GM19025 (cell line): ENCODE results near the gene MAPKAP1.
"Not testable (repeated sequence)": the region's sequence is repeated elsewhere in the genome, so short reads cannot be mapped to it uniquely, and the experiment has no call there.

Source experiments
- ATAC-seq: cut with Tn5 transposase; IDR thresholded peaks from one replicate; pipeline ENCODE4 v1.9.1; 2021; ENCODE audit warnings: mild to moderate bottlenecking, low read depth, moderate library complexity; ENCODE audit not compliant: unreplicated experiment

Gene MAPKAP1

DNA sequence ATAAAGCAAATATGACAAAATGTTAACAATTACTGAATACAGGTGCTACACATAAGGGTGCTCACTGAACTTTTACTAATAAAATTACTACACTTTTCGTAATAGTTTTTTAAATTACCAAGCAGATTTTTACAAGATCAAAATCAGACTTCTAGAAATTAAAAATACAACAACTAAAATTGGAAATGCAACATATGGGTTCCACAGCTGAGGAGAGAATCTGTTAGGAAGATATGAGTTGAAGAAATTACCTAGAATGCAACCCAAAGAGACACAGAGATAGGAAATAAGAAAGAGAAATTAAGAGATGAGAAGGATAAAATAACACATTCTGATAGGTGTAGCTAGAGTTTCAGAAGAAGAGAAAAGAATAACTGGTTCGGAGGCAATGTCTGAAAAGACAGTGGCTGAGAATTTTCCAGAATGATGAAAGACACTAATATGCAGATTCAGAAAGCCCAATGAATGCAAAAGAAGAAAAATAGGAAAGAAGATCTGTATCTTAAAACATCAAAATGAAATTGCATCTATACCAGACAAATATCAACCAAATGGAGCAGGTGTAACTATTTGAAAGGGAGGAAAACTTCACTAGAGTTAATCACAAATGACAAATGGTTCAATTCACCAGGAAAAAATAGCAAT is 95.8 kb downstream of the MAPKAP1 start:
- no peak for ATAC-seq

DNA sequence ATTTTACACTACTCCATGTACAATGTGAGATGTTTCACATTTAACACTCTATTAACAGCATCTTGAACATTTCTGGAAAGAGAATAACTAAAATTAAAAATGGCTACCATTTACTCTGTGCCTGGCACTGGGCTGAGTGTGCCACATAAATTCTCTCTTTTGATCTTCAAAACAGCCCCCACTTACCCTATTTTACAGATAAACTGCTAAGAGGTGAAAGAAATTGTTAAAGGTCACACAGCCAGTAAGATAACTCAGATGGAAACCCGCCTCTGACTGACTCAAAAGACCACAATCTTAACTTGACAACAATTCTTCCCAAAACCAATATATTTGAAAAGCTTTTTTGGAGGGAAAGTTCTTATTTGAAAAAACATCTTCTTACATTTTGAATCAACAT is 97.3 kb downstream of the MAPKAP1 start:
- ATAC-seq = no peak

DNA sequence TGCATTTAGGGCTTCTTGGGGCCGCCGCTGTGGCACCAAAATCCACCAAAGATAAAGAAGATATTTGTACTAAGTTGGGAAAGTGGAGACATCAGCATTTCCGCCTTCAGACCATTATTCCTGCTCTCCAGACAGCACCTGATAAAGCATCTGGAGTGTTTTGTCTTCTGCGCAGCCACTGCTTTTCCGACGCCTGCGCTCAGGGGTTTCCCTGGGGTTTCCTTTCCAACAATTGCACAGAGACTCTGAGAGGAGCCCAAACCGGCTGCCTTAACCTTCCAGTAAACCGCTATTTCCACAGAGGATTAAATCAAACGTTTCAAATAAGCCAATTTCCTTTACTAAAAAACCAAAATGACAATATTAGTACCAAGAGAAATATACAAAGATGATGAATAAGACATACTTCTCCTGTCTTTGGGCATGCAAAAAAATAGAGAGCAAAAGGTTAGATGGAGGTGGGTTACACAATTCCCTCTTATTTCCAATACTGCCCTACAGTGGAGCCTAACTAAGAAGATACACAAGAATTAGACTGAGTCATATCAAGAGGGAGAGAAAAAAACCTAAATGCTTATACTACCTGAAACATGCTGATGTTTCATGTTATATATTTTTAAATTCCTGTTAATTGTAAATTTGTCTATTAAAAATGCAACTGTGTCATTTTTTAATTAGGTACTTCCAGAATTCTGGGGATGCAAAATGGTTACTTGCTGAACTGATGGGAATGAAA is 98.4 kb downstream of the MAPKAP1 start:
- no peak for ATAC-seq

DNA sequence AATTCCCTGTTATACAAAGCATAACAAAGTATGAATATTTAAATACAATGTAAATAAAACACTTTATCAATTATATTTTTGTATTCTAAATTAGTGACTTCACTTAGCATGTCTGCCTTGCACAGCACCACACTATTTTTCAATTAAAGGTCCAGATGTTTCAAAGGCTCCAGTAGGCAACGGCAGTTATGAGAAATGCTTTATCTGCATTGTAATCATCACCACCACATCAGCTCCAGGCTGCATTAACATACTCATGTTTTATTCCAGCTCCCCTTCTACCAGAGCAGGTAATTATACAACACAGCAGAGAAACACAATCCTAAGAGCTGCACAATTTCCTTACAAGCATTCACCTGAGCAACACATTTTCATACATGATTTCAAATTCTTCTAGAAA is 102.8 kb downstream of the MAPKAP1 start:
- ATAC-seq = no peak

DNA sequence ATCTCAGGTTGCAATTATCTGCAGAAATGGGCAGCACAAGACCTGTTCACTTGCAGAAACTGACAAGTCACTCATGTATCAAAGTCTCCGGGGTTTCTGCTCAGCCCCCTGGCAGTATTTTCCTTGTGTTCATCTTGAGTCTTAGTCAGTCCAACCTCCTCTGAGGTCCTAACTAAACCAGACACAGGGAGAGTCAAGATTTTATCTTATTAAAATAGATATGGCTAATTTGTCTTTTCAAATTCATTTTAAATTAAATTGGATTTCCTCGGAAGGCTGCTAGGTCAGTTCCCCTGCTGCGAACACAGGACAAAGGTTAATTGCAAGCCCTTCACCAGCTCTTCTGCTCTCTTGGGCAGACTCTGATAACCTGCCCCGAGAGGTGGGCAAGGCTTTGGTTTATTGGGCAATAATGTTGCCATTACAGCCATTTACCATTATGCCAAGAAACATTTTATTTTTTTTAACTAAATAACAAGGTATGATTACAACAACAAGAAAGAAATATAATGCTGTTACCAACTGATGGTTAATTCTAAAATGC is 103.5 kb downstream of the MAPKAP1 start:
- ATAC-seq = no peak

DNA sequence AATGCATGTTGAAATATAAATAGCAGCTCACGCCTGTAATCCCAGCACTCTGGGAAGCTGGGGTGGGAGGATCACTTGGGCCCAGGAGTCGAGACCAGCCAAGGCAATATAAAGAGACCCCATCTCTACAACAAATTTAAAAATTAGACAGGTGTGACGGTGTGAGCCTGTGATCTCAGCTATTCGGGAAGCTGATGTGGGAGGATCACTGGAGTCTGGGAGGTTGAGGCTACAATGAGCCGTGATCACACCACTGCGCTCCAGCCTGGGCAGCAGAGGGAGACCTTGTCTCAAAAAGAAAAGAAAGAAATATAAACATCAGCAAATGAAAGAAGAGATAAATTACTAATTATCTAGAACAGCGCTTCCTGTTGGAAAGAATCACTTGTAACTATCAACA is 105.0 kb downstream of the MAPKAP1 start:
- ATAC-seq = no peak

DNA sequence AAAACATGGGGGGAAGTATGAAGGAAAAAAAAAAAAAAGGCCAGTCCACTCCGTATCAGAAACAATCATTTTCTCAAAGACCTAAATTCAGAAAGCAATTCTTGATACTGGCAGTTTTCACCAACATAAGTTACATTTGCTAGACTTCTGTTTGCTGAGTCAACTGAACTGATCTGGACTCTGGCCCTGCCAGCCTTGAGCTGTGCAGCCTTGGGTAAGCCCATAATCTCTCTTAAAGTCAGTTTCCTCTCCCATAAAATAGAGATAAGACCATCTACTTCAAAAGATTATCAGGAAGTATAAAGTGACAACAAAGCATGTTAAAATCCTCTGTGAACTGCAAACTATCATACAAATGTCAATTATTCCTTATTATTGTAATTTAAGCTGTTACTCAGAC is 106.8 kb downstream of the MAPKAP1 start:
- no peak for ATAC-seq

DNA sequence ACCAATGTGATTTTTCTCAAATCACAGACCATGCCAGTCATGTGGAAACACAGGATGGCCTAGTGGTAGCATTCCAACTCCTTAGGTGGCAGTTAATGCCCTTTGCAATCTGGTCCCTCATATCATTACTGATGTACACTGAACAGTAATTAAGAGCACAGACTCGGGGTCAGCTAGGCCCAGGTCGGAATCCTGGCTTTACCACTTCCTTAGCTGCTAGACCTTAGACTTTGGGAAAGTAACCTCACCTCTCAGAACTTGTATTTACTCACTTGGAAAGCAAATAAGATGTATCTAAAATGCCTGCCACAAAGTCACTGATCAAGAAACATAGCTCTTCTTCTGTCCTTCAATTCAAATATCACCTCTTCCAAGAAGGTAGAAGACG is 112.8 kb downstream of the MAPKAP1 start:
- no peak for ATAC-seq

DNA sequence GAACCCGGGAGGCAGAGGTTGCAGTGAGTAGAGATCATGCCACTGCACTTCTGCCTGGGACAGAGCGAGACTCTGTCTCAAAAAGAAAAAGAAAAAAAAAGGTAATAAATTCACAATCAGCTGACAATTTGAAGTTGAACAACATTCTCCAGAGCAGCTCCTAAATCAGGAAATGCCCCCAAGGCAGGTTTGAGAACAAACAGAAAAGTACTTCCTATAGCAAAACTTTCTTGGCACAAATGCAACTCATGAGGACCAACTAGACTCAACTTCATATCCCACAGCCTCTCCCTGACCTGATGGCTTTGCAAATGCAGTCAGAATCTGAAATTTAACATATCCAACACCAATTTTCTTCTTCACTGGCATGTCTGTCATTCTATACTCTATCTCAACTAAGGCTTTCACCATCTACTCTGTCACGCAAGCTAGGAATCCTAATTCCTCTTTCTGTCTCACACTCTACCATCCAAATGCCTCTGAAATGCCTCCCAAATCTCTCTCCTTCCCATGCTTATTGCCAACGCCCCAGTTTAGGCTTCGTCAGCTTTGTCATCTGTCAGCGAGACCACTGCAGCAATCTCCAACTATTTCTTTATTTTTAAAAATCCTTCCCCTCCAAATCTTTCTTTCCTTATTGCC is 113.3 kb downstream of the MAPKAP1 start:
- ATAC-seq = no peak

DNA sequence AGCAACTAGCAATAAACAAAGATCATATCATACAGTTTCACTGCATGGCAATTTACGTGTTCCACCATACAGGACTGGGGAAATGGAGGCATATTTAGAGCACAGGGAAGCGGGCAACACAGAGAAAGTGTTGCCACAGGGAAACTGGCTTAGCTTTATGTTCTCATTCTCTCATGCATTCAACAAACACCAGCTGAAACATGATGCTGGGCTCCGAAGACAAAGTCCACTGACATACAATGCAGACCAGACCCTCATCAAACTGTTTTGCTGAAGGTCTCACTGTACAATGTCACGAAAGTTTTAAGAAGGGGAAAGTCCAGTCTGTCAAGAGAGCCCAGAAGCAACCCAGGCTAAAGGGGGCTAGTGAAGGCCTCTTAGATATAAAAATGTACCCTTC is 115.1 kb downstream of the MAPKAP1 start:
- no peak for ATAC-seq

DNA sequence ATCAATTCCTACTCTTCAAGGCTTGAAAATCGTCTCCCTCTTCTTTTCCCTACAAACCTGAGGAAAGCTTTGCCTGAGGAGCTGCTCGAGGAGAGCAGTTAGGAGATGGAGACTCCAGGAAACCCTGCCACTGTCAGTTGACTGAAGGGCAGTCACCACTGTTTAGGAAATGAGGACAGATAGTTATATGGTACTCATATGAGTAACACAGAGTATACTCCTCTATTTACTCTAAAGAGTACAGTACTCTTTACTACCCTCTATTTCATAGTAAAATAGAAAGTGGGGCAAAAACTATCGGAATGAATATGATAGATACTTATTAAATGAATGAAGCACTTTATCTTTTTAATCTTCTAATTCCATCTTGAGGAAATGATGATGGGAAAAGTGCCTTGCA is 115.8 kb downstream of the MAPKAP1 start:
- ATAC-seq = no peak

DNA sequence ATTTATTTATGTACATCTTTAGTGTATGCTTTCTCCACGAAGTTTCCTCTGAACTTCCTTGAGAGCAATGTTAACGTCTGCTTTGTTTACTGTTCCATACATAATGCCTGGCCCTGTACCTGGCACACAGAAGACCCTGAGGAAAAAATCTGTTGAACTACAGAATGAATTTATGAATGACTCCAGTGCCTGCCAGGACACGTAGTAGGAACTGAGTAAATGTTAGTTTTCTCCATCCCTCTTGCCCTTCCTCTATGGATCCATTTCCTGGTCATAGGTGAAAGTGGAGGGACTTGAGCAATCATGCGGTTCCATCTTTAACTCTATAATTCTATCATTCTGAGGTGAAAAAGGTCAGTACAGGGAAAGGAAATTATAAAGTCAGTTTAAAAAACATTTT is 117.7 kb downstream of the MAPKAP1 start:
- no peak for ATAC-seq

DNA sequence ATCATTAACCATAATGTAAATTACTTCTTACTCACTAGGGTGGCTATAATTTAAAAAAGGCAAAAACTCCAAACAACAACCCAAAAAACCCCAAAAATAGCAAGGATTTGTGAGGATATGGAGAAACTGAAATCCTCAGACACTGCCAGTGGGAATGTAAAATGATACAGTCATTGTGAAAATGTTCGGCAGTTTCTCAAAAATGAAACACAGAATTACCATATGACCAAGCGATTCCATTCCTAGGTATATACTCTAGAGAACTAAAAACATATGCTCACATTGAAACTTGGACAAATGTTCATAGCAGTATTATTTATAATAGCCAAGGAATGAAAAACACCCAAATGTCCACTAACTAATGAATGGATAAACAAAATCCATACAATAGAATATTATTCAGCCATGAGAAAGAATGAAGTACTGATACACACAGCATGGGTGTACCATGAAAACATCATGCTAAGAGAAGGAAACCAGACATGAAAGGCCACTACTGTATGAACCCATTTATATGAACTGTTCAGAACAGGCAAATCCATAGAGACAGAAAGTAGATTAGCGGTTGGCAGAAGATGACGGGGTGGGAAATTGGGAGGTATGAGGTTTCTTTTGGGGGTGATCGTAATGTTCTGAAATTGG is 119.1 kb downstream of the MAPKAP1 start:
- ATAC-seq = no peak

DNA sequence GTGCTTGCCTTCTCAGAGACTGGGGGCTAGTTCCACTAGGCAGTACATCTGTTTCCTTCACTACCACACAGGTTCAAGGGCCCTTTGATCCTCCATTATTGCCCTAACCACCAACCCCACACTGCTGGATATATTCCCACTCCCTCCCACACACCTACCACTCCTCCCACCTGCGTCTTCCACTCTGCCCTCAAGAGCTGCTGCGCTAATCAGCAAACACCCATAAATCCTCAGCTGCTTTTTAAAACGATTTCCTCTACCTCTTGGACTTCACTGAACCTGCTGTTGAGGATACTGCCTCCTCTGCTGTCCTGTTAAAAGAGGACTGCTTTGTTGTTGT is 120.9 kb downstream of the MAPKAP1 start:
- no peak for ATAC-seq

DNA sequence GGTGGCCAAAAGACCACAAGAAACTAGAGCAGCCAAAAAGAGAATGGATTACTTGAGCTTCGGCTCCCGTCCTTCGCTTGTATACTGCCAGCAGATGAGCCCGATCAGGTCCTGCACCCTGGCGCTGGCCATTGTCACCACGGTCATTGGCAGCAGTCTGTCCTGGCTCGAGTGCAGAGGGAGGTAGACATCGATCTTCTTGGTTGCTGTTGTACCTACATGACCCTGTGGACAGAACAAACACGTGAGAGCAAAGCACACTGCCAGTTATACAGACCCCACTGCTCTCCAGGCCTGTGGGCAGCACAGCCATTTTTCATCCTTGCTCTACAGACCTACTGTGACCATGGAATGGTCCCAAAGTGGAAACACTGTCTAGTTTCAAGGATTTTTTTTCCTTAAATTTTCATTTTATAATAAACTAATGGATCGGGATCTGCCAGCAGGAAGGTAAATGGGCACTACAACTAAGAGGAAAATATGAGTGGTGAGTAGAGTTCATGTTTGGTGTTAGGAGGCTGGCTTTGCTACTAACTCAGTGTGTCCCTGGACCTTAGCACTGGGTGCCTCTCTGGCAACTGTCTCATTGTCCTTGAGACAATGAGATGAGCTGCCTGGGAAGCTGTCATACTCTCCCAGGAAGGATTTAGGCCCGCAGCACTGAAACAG is 121.4 kb downstream of the MAPKAP1 start:
- no peak for ATAC-seq

DNA sequence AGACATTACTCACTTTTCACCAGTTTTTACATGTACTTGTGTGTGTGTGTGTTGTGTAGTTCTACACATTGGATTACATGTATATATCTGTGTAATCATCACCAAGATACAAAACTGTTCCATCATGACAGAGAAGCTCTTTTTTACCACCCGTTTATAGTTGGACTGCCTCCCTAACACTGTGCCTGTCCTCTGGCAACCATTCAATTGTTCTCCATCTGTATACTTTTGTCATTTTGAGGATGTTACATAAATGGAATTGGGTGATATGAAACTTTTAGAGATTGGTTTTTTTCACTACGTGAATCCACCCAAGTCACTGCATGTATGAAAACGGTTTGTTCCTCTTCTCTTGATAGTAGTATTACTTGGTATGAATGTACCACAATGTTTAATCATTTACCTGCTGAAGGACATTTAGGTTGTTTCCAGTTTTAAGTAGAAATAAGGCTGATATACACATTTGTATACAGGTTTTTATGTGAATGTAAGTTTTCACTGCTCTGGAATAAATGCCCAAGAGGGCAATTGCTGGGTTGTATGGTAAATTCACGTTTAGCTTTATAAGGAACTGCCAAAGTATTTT is 126.2 kb downstream of the MAPKAP1 start:
- peak; percentile 72 for ATAC-seq

DNA sequence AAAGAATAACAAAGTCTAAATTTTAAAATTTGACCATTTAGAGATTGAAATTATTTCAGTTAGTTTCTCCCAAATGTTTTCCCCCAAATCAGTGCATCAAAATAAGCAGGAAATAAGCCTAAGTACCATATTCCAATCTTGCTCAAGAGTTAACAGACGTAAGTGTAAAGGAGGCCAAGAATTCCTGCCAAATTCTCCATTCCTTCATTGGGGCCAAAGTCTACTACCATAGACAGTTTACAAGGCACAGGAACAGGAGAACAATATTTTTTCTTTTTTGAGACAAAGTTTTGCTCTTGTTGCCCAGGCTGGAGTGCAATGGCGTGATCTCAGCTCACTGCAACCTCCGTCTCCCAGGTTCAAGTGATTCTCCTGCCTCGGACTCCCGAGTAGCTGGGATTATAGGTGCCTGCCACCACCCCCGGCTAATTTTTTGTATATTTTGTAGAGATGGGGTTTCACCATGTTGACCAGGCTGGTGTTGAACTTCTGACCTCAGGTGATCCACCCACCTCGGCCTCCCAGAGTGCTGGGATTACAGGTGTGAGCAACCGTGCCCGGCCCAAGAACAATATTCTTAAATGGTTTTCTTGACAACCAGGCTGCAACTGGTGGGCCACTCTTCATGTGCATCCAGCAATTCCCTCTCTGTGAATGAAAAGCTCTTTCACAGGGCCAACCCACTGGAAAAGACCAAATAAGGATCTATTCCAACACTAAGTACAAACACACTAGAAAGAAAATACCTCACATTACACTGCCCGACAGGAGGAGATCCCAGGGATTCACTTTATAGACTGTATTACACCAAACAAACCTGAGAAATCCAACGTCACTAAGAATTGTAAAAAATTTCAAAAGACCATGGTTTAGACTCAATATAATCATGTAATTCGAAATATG is 127.7 kb downstream of the MAPKAP1 start:
- no peak for ATAC-seq

DNA sequence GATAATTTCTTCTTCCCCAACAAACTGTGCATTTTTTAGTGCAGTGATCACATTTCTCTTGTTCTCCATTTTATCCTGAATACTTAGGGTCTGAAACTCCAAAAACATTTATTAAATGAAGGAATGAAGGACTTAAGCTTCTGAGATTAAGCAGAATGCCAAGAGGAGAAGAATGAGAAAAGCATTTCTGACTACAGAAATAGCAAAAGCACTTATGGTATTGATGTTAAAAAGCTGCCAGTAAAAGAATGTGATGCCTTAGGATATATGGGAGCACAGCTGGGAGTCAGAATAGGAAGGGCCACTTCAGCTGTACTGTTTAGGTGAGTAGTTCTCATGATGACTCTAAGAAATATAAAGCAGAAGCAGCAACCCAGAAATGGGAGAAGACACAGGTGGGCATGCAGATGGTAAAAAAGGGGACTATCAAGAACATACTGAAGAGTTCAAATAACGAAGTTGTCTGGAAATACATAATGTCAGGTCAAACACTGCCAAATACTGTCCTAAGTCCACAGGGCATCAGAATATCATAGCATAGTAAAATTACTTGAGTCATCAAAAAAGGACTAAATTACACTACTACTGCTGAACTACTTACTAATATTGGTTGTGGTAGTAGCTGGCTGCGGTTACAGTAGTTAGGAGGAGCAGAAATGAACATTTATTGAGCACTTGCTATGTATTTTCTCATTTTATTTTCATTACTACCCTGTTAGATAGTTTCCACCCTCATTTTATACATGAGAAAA is 132.7 kb downstream of the MAPKAP1 start:
- no peak for ATAC-seq

DNA sequence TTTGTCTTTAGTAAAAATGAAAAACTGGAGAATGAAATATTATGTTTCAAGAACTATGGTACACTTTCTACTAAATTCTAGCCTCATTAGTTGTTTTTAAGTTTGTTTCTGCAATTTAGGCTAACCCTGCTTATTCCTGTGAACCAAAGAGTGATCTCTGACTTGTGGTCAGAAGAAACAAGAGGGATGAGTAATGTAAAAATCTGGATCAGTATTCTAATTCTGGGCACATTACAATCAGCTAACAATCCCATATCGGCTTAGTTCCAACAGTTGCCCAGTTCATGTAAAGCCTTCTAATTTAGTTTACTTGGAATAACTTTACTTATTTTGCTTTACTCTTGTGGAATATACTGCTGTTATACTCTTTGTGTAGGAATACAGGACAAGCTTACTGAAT is 134.5 kb downstream of the MAPKAP1 start:
- not testable (repeated sequence) for ATAC-seq
